Trophoblast cell (in vitro differentiated cells and primary cell): ENCODE results near the gene RNF186.

Experiments used
- DNase-seq, 2 donors: peaks; one replicate each; pipeline ENCODE4 v3.0.0-alpha.2; 2016
- H2AFZ ChIP-seq: 2 replicates; pipeline ENCODE4 v1.6.1; 2013; ENCODE audit warnings: low read length, moderate library complexity, mild to moderate bottlenecking; ENCODE audit not compliant: insufficient read depth, poor library complexity
- H2AK5ac ChIP-seq: 2 replicates; pipeline ENCODE4 v1.6.1; 2013; ENCODE audit warnings: mild to moderate bottlenecking, low read length
- H2BK120ac ChIP-seq: 2 replicates; pipeline ENCODE4 v1.6.1; 2013; ENCODE audit warnings: low read length, mild to moderate bottlenecking, moderate library complexity; ENCODE audit not compliant: insufficient read depth, poor library complexity
- H2BK12ac ChIP-seq: 2 replicates; pipeline ENCODE4 v1.6.1; 2013; ENCODE audit warnings: mild to moderate bottlenecking, low read length, moderate library complexity
- H2BK5ac ChIP-seq: 2 replicates; pipeline ENCODE4 v1.6.1; 2013; ENCODE audit warnings: low read length, low read depth, moderate library complexity, mild to moderate bottlenecking; ENCODE audit not compliant: poor library complexity
- H3K14ac ChIP-seq: 2 replicates; pipeline ENCODE4 v1.6.1; 2013; ENCODE audit warnings: mild to moderate bottlenecking, low read length
- H3K18ac ChIP-seq: 2 replicates; pipeline ENCODE4 v1.6.1; 2013; ENCODE audit warnings: mild to moderate bottlenecking, low read length
- H3K23ac ChIP-seq: 2 replicates; pipeline ENCODE4 v1.6.1; 2013; ENCODE audit warnings: low read length
- H3K27ac ChIP-seq: 2 replicates; pipeline ENCODE4 v1.5.1; 2013; ENCODE audit warnings: low read depth, mild to moderate bottlenecking, inconsistent platforms, low read length, moderate library complexity
- H3K27me3 ChIP-seq: 2 replicates; pipeline ENCODE4 v1.6.1; 2013; ENCODE audit warnings: inconsistent platforms, mild to moderate bottlenecking, low read length, moderate library complexity; ENCODE audit not compliant: insufficient read depth
- H3K36me3 ChIP-seq, 2 experiments: 1 replicate in 1 of 2; 2 replicates in 1 of 2; pipeline ENCODE4 v1.6.1; 2013; ENCODE audit warnings: low read length in 2 of 2, mild to moderate bottlenecking in 2 of 2, moderate library complexity in 1 of 2; ENCODE audit not compliant: insufficient read depth in 2 of 2, control insufficient read depth in 1 of 2
- H3K4ac ChIP-seq: 2 replicates; pipeline ENCODE4 v1.6.1; 2013; ENCODE audit warnings: low read depth, mild to moderate bottlenecking, low read length, moderate library complexity
- H3K4me1 ChIP-seq, 2 experiments: 1 replicate in 1 of 2; 2 replicates in 1 of 2; pipeline ENCODE4 v1.6.1; 2013; ENCODE audit warnings: low read length in 2 of 2, mild to moderate bottlenecking in 2 of 2, moderate library complexity in 1 of 2; ENCODE audit not compliant: insufficient read depth in 2 of 2, control insufficient read depth in 1 of 2
- H3K4me2 ChIP-seq: 2 replicates; pipeline ENCODE4 v1.6.1; 2013; ENCODE audit warnings: inconsistent platforms, mild to moderate bottlenecking, low read length, moderate library complexity
- H3K4me3 ChIP-seq: 2 replicates; pipeline ENCODE4 v1.5.1; 2013; ENCODE audit warnings: mild to moderate bottlenecking, low read depth, low read length, inconsistent platforms
- H3K79me1 ChIP-seq: one replicate; pipeline ENCODE4 v1.6.1; 2013; ENCODE audit warnings: low read length
- H3K79me2 ChIP-seq: 2 replicates; pipeline ENCODE4 v1.6.1; 2013; ENCODE audit warnings: low read length, mild to moderate bottlenecking; ENCODE audit not compliant: control insufficient read depth, insufficient read depth, poor library complexity
- H3K9ac ChIP-seq: 2 replicates; pipeline ENCODE4 v1.6.1; 2013; ENCODE audit warnings: mild to moderate bottlenecking, low read length
- H3K9me3 ChIP-seq: 2 replicates; pipeline ENCODE4 v1.6.1; 2013; ENCODE audit warnings: low read depth, mild to moderate bottlenecking, control low read depth, inconsistent platforms, low read length; ENCODE audit not compliant: insufficient read depth
- H4K12ac ChIP-seq: 2 replicates; pipeline ENCODE4 v1.6.1; 2013; ENCODE audit warnings: low read depth, mild to moderate bottlenecking, low read length, moderate library complexity
- H4K8ac ChIP-seq: 2 replicates; pipeline ENCODE4 v1.6.1; 2013; ENCODE audit warnings: low read depth, mild to moderate bottlenecking, low read length, moderate library complexity
- H4K91ac ChIP-seq: one replicate; pipeline ENCODE4 v1.6.1; 2013; ENCODE audit warnings: low read depth, mild to moderate bottlenecking, low read length, moderate library complexity
- WGBS: extraction: QIAGEN DNeasy Blood & Tissue Kit; methylation state at CpG from one replicate; pipeline ENCODE4 v1.1.7; 2013; ENCODE audit warnings: missing lambda C conversion rate; ENCODE audit not compliant: insufficient read length, insufficient coverage; ENCODE audit errors: extremely low coverage; 5-methylcytosine and 5-hydroxymethylcytosine counted together

Gene RNF186

GRCh38 chr1:19837866-19838265 is 22.8 kb upstream of the RNF186 start:
- no peak for DNase-seq
- WGBS, result no CpG with 5 or more reads among the region's 2 CpGs
- Histone ChIP-seq H3K9ac (no peak overlapping the region), H4K8ac (no peak overlapping the region), H3K9me3 (no peaks in the 10 kb centered on the region), H3K27ac (no peak overlapping the region), H2AK5ac (no peak overlapping the region), H3K79me1 (no peaks in the 10 kb centered on the region), H3K4ac (no peak overlapping the region), H3K79me2 (no peaks in the 10 kb centered on the region), H2AFZ (no peak overlapping the region), H2BK120ac (no peak overlapping the region), H2BK12ac (no peak overlapping the region), H4K12ac (no peak overlapping the region), H4K91ac (no peak overlapping the region), H3K27me3 (no peaks in the 10 kb centered on the region), H3K14ac (no peak overlapping the region), H3K18ac (no peak overlapping the region), H3K4me3 (no peak overlapping the region), H2BK5ac (no peak overlapping the region), H3K4me1 (no peaks in the 10 kb centered on the region), H3K36me3 (no peaks in the 10 kb centered on the region), H3K4me2 (no peak overlapping the region), H3K23ac (no peak overlapping the region)

- H3K9ac ChIP-seq, result no peak overlapping the region
- H3K4me2 ChIP-seq, result no peak overlapping the region
- no peaks in the 10 kb centered on the region for H3K4me1 ChIP-seq
- H3K18ac ChIP-seq, result no peak overlapping the region
- H3K36me3 ChIP-seq, result no peaks in the 10 kb centered on the region
- no peak overlapping the region for H4K91ac ChIP-seq
- no peak overlapping the region for H2BK120ac ChIP-seq
- no peak overlapping the region for H2BK12ac ChIP-seq
- H3K27me3 ChIP-seq, result no peaks in the 10 kb centered on the region
- H4K12ac ChIP-seq, result no peak overlapping the region
- no peak overlapping the region for H3K23ac ChIP-seq
- H4K8ac ChIP-seq, result no peak overlapping the region
- no peak for DNase-seq
- H3K4me3 ChIP-seq, result no peak overlapping the region
- no peaks in the 10 kb centered on the region for H3K9me3 ChIP-seq
- H3K4ac ChIP-seq, result no peak overlapping the region
- H3K79me1 ChIP-seq, result no peaks in the 10 kb centered on the region
- H3K27ac ChIP-seq, result no peak overlapping the region
- no peak overlapping the region for H2AFZ ChIP-seq
- WGBS, result no CpG with 5 or more reads among the region's 4 CpGs
- no peaks in the 10 kb centered on the region for H3K79me2 ChIP-seq
- H2AK5ac ChIP-seq, result no peak overlapping the region
- no peak overlapping the region for H3K14ac ChIP-seq
- no peak overlapping the region for H2BK5ac ChIP-seq
Observed at GRCh38 chr1:19835578-19835977, 20.5 kb upstream of the RNF186 start.

- Histone ChIP-seq H3K36me3 (no peaks in the 10 kb centered on the region), H4K8ac (no peak overlapping the region), H3K23ac (no peak overlapping the region), H4K12ac (no peak overlapping the region), H3K79me1 (no peaks in the 10 kb centered on the region), H3K79me2 (no peaks in the 10 kb centered on the region), H2BK120ac (no peak overlapping the region), H2AFZ (no peak overlapping the region), H3K27me3 (no peaks in the 10 kb centered on the region), H3K9me3 (no peaks in the 10 kb centered on the region), H3K9ac (no peak overlapping the region), H3K27ac (no peak overlapping the region), H2BK12ac (no peak overlapping the region), H2AK5ac (no peak overlapping the region), H3K14ac (no peak overlapping the region), H3K4me3 (no peak overlapping the region), H3K4ac (no peak overlapping the region), H3K18ac (no peak overlapping the region), H4K91ac (no peak overlapping the region), H3K4me2 (no peak overlapping the region), H3K4me1 (no peaks in the 10 kb centered on the region), H2BK5ac (no peak overlapping the region)
- no peak for DNase-seq
- no CpG with 5 or more reads among the region's 3 CpGs for WGBS
Observed at GRCh38 chr1:19831441-19831840, 16.4 kb upstream of the RNF186 start.

- no peak overlapping the region for H3K4me3 ChIP-seq
- H3K23ac ChIP-seq, result no peak overlapping the region
- no peak overlapping the region for H4K91ac ChIP-seq
- H3K4ac ChIP-seq, result no peak overlapping the region
- H3K79me1 ChIP-seq, result no peaks in the 10 kb centered on the region
- no peak overlapping the region for H4K12ac ChIP-seq
- H2BK5ac ChIP-seq, result no peak overlapping the region
- H3K4me2 ChIP-seq, result no peak overlapping the region
- no peaks in the 10 kb centered on the region for H3K4me1 ChIP-seq
- H3K27me3 ChIP-seq, result no peaks in the 10 kb centered on the region
- no peaks in the 10 kb centered on the region for H3K79me2 ChIP-seq
- H3K36me3 ChIP-seq, result no peaks in the 10 kb centered on the region
- peak in 1 of 2 donors; percentile 10 for DNase-seq
- H3K27ac ChIP-seq, result no peak overlapping the region
- no peak overlapping the region for H2AK5ac ChIP-seq
- no peak overlapping the region for H3K18ac ChIP-seq
- WGBS, result no CpG with 5 or more reads among the region's 3 CpGs
- no peak overlapping the region for H2AFZ ChIP-seq
- no peak overlapping the region for H3K14ac ChIP-seq
- H4K8ac ChIP-seq, result no peak overlapping the region
- H2BK120ac ChIP-seq, result no peak overlapping the region
- H2BK12ac ChIP-seq, result no peak overlapping the region
- H3K9ac ChIP-seq, result no peak overlapping the region
- H3K9me3 ChIP-seq, result no peaks in the 10 kb centered on the region
Observed at GRCh38 chr1:19828546-19828945, 13.5 kb upstream of the RNF186 start.
